ENCODE data around the gene ULK4.
A peak's percentile ranks its signal among the peaks of the same experiment; 100 is the strongest.

Gene ULK4

DNA sequence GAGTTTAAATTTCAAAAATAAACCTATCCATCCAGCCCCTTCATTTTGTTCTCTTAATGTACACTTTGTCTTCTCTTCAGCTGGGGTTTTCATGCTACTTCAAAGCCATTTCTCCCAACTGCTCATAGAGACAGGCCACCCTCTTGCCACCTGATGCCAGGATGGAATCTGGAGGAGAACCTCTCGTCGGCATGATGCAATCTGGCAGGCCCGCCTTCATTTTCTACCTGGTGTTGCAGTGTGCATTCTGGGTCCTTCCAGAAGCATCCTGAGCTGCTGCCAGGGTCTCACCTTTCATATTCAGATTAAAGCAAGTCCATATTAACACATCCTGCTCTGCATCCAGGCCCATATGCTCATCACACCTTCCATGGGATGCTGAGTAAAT, 701.8 kb downstream of the ULK4 start:
- DNase-seq (ENCODE audit: low read depth): no peak

GRCh38 chr3:41259449-41260062, 702.3 kb downstream of the ULK4 start:
- DNase-seq (ENCODE audit: low read depth): no peak

DNA sequence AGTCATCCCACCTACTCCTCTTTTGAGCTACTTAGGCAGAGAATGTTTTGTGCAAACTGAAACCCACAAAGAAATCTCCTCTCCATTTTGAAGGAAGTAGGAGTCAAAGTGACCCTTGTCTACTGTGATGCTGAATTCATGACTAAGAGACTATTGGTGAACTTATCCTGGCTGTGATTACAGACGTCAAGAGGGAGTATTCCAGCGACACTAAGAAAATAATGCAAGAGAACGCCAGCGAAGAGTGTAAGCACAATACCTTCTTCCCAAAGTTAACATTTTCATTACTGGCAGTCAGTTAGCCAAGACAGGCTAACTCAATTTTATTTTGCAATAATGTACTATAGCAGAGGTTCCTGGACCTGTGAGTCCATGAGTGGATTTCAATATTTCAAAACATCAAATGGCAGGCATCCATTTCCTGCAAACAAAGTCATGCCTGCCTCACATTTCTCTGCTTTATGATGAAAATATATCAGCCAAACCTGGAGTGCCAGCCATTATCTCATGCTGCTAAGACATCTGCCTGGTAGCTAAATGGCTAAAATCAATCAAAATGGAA, 703.6 kb downstream of the ULK4 start:
- DNase-seq (ENCODE audit: low read depth): no peak

GRCh38 chr3:41251593-41251992, 710.3 kb downstream of the ULK4 start:
- DNase-seq (ENCODE audit: low read depth): no peak

- DNase-seq (ENCODE audit: low read depth): no peak
Measured at GRCh38 chr3:41250825-41251224, 711.1 kb downstream of the ULK4 start.

GRCh38 chr3:41249318-41249717, 712.6 kb downstream of the ULK4 start:
- DNase-seq (ENCODE audit: low read depth): no peak

DNA sequence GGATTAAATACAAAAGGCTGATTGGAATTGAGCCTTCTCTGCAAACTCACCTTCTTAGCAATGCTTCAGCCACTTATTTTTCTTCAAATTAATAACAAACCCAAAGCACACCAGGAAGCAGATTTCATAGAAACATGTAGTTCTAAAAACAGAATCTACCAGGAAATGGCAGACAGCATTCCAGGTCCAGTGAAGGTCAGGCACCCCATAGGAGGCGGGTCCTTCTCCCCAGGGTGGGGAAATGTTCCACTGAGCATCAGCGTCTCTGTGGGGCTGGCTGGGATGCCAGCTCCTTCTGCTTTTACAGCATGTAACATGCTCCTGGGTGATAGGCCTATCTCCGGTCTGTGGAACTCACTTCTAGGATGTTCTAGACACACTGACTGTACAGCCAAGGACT, 713.4 kb downstream of the ULK4 start:
- DNase-seq (ENCODE audit: low read depth): no peak

DNA sequence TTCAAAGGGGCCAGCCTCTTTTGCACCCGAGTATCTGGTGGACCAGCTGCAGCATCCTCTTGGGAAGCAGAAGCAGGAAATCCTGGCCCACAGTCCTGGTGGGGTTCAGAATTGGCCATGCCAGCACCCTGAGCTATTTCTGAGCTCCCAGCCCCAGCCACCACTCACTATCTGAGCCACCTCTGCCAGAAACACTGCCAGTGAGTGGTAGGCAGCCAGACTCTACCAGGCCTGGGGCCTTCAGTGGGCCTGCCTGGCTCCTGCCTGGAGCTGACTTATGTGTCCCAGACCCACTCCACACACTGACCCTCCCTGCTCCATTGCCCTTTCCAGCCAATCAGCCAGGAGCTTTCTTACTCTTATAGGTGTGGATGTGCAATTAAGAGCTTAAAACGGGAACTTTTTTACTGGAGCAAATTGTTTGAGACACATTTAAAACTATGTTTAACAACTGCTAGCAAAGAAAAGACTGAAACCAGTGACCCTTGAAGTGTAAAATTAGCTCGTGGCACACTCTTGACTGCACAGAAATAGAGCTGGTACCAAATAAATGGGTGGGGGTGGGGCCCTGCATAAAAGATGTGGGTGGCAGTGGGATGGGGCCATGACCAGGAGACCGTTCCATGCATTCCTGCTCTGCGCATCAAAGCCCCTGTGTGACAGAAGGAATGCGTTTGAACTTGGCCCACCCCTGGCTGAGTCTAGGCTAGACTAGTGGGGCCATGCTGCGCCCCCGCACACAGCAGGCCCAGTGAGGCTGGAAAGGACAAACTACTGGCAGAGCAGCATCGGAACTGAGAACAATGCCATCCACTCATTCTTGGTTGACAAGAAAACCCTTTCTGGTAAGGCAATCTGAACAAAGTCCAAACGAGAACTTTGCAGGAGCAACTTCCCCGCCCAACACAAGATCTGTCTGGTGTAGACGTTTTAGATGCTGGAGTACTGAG, 714.6 kb downstream of the ULK4 start:
- no peak for DNase-seq (ENCODE audit: low read depth)

GRCh38 chr3:41244620-41245336, 717.1 kb downstream of the ULK4 start:
- no peak for DNase-seq (ENCODE audit: low read depth)

GRCh38 chr3:41243183-41243582, 718.7 kb downstream of the ULK4 start:
- no peak for DNase-seq (ENCODE audit: low read depth)

- DNase-seq (ENCODE audit: low read depth): no peak
Measured at GRCh38 chr3:41241800-41242571, 719.9 kb downstream of the ULK4 start.

- DNase-seq (ENCODE audit: low read depth): no peak
Measured at GRCh38 chr3:41241161-41241560, 720.7 kb downstream of the ULK4 start.

DNA sequence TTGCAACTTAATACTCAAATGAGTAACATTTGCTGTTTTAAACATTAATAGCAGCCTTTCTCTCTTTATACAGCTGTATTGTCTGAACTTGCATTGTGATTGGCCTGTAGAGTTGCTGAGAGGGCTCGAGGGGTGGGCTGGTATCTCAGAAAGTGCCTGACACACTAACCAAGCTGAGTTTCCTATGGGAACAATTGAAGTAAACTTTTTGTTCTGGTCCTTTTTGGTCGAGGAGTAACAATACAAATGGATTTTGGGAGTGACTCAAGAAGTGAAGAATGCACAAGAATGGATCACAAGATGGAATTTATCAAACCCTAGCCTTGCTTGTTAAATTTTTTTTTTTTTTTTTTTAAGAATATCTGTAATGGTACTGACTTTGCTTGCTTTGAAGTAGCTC, 722.3 kb downstream of the ULK4 start:
- DNase-seq (ENCODE audit: low read depth): no peak

DNA sequence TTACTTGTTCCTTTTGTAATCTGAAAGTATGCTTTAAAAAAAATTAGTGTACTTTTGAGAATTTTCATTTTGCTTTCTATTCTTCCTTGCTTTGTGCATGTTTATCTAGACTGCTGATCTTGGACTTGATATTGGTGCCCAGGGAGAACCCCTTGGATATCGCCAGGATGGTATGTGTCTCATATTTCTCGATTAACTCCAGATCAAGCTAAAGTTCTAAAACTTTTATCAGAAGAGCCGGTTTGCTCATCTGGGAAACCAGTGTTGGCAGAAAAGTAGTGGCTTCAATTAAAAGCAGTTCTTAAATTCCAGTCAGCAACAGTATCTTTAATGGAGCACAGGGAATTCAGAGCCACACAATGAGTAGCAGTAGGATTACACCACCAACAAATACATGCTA, 724.0 kb downstream of the ULK4 start:
- no peak for DNase-seq (ENCODE audit: low read depth)

- no peak for DNase-seq (ENCODE audit: low read depth)
Measured at GRCh38 chr3:41236228-41236627, 725.7 kb downstream of the ULK4 start.

DNA sequence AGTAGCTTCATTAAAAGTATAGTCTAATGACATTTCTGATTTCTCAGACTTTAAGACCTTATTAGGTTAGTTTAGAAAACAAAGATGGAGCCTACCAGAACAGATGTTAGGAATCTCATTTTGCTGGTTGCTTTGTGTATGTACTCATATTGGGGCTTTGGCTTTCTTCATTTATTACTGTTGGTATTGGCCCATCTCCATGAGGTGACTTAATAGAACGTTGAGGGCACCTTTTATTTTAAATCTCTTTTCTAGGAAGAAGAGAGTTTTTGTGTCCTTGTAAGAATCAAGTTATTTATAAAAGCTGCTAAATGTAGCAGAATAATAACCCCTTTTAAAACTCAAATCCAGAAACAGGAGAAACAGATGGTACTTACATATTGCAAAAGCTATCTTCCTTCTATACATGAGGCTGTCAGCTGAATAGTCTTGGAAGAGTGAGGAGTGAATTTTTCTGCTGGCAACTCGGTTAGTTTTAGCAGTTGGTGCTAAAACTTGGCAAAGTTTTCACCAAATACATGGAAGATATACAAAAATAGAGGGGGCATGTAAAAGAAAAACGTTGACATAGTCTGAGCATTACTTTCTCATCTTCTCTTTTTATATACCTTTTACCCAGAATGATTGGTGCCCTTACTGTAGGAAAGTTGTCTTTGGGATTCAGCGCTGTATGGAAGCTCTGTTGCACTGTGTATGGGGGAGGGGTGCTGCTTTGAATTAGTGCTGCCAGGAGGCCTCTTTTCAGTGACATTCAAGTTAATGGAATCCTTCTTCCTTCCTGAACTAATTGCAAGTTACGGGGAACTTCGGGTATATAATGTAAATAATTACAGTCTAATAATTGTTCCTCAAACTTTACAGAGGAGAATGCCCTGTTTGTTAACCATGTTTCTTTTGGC, 726.8 kb downstream of the ULK4 start:
- no peak for DNase-seq (ENCODE audit: low read depth)

DNA sequence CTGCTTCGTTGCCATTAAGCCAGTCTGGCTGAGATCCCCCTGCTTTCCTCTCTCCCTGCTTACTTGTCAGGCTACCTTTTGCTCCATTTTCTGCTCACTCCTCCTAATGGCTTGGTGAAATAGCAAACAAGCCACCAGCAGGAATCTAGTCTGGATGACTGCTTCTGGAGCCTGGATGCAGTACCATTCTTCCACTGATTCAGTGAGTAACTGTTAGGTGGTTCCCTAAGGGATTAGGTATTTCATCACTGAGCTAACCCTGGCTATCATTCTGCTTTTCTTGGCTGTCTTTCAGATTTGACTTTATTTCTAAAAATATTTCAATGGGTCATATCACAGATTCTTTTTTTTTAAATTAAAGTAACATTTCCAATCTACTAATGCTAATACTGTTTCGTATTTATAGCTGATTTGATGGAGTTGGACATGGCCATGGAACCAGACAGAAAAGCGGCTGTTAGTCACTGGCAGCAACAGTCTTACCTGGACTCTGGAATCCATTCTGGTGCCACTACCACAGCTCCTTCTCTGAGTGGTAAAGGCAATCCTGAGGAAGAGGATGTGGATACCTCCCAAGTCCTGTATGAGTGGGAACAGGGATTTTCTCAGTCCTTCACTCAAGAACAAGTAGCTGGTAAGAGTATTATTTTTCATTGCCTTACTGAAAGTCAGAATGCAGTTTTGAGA, 737.6 kb downstream of the ULK4 start:
- peak; percentile 40 for DNase-seq (ENCODE audit: low read depth)

DNA sequence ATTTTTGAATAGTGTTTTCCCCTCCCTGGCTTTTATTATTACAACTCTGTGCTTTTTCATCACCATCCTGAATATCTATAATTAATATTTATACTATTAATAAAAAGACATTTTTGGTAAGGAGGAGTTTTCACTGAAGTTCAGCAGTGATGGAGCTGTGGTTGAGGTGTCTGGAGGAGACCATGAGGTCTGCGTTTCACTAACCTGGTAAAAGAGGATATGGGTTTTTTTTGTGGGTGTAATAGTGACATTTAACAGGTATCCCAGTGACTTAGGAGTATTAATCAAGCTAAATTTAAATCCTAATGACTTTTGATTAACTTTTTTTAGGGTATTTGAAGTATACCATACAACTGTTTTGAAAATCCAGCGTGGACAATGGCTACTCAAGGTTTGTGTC, 738.2 kb downstream of the ULK4 start:
- DNase-seq (ENCODE audit: low read depth): no peak

GRCh38 chr3:41223078-41223477, 738.8 kb downstream of the ULK4 start:
- no peak for DNase-seq (ENCODE audit: low read depth)

GRCh38 chr3:41222501-41222900, 739.4 kb downstream of the ULK4 start:
- no peak for DNase-seq (ENCODE audit: low read depth)

All from HS-27A (cell line).